ENCODE data around the gene ARL4D. TPM values are rescaled to one million over a fixed set of nuclear protein-coding genes. Genes with fewer than 3 reads are reported as not detected.

ARL4D gene
- total RNA-seq, 1 donor from 2014 or later, result 1.5 TPM

DNA sequence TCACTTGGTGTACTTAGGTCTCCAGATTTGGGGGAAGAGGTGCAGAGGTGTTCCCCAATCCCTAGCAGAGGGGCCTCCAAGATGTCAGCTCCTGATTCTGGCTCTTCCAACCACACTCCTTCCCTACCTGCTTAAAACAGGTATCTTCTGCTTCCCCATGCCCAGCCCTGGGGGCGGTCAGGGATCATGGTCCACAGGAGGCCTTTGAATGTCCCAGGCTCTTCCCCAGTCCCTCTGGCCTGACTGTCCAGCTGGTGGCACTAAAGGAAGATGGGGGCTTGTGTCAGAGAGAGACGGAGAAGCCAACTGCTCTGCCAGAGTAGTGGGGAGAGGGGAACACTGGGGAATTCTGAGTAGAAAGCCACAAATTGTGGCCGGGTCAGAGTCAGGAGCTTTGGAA, 3.8 kb downstream of the ARL4D start:
- TF ChIP-seq, protein P1, sequence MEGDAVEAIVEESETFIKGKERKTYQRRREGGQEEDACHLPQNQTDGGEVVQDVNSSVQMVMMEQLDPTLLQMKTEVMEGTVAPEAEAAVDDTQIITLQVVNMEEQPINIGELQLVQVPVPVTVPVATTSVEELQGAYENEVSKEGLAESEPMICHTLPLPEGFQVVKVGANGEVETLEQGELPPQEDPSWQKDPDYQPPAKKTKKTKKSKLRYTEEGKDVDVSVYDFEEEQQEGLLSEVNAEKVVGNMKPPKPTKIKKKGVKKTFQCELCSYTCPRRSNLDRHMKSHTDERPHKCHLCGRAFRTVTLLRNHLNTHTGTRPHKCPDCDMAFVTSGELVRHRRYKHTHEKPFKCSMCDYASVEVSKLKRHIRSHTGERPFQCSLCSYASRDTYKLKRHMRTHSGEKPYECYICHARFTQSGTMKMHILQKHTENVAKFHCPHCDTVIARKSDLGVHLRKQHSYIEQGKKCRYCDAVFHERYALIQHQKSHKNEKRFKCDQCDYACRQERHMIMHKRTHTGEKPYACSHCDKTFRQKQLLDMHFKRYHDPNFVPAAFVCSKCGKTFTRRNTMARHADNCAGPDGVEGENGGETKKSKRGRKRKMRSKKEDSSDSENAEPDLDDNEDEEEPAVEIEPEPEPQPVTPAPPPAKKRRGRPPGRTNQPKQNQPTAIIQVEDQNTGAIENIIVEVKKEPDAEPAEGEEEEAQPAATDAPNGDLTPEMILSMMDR (IDR thresholded peaks at IDR 0.05; ENCODE audit: insufficient read depth, low read length, poor library complexity, severe bottlenecking), result no peak
- no peaks in the 10 kb centered on the region for H3K36me3 ChIP-seq (ENCODE audit: control insufficient read depth, insufficient read depth, low read length)

DNA sequence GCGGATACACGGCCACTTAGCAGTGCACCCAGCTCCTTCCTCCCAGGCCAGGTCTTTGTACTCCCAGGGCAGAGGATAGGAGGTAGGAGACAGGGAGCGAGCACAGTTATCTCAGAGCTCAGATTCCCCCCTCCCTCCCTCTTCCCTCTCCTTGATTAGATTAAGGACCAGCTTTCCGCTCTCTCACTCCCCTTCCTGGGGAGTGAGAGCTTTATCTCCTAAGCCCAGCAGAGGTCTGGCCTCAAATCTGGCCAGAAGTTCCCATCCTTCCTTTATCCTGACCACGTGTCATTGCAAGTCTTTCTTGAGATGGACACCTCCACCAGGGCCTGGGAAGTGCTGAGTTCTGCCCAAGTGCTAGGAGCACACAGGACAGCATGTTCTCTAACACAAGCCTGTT, 5.1 kb downstream of the ARL4D start:
- no peaks in the 10 kb centered on the region for H3K36me3 ChIP-seq (ENCODE audit: control insufficient read depth, insufficient read depth, low read length)
- no peak for DNase-seq (ENCODE audit: low read depth)
- H3K4me3 ChIP-seq (ENCODE audit: low read depth, low read length), result no peak overlapping the region
- TF ChIP-seq, protein P1 (IDR thresholded peaks at IDR 0.05; ENCODE audit: insufficient read depth, low read length, poor library complexity, severe bottlenecking), result no peak
- no peaks in the 10 kb centered on the region for H3K27me3 ChIP-seq (ENCODE audit: control insufficient read depth, insufficient read depth, low read length)

More for the DNA sequence above, 3.8 kb downstream of the ARL4D start:
- DNase-seq (ENCODE audit: low read depth), result no peak
- Histone ChIP-seq H3K4me3 (ENCODE audit: low read depth, low read length) (no peak overlapping the region), H3K27me3 (ENCODE audit: control insufficient read depth, insufficient read depth, low read length) (no peaks in the 10 kb centered on the region)

DNA sequence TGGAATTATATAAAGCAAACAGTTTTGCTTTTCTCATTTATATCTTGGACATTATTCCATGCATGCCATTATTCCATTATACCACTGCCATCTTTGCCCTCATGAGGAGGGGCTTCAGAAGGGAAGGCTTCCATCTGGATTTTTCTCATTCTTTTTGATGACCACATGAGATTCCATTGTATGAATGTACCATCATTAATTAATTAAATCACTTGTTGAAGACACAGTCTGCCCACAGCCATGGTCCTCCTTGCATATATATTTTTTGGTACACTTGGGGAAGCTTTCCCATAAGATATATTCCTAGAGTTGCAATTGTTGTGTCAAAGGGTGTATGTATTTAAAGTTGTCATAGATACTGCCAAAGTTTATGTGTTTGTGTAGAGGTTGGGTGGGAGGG, 7.1 kb downstream of the ARL4D start:
- DNase-seq (ENCODE audit: low read depth), result no peak
- H3K4me3 ChIP-seq (ENCODE audit: low read depth, low read length), result no peak overlapping the region
- H3K27me3 ChIP-seq (ENCODE audit: control insufficient read depth, insufficient read depth, low read length), result no peaks in the 10 kb centered on the region
- TF ChIP-seq, protein P1 (IDR thresholded peaks at IDR 0.05; ENCODE audit: insufficient read depth, low read length, poor library complexity, severe bottlenecking), result no peak
- H3K36me3 ChIP-seq (ENCODE audit: control insufficient read depth, insufficient read depth, low read length), result no peaks in the 10 kb centered on the region

DNA sequence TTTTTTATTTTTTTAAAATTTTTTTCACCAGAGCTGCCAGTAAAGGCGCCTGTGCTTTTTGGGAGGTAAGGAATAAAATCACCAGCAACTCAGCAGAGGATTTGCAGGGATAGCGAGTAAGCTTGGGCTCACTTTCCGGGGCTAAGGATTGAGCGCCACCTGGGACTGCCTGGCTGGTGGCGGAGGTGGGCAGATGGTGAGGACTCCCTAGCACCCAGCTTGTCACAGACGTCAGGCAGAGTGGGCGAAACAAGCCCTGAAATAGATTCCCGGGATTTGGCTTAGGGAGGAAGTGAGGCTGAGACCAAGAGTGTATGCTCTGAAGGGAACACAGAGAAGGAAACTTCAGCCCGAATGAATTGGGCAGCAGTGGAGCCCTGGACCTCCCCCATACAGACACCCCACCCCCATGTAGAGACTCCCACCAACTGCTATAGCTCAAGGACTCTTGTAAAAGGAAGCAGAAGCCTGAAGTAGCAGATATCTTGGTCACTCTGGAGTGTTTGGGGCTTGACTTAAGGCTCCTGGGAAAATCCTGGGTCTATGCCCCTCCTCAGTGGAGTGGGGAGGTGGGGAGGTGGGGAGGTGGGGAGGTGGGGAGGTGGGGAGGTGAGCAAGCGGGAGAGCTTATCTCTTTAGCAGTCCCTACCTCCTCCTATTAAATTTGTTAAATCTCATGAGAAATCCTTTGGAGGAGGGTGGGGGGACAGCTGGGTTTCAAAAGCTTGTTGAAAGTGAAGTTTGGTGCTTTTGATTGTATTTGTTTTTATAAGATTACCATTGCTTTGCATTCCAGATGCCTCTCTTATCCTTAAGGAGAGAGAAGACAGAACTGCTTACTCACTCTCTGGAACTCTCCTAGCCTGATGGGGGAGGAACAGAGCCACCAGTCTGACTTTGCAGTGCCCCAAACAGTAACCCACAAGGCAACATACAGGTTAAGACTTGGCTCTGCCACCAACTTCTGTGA, 8.2 kb downstream of the ARL4D start:
- Histone ChIP-seq H3K27me3 (ENCODE audit: control insufficient read depth, insufficient read depth, low read length) (no peaks in the 10 kb centered on the region), H3K36me3 (ENCODE audit: control insufficient read depth, insufficient read depth, low read length) (no peaks in the 10 kb centered on the region), H3K4me3 (ENCODE audit: low read depth, low read length) (no peak overlapping the region)
- TF ChIP-seq, protein P1 (IDR thresholded peaks at IDR 0.05; ENCODE audit: insufficient read depth, low read length, poor library complexity, severe bottlenecking), result no peak
- no peak for DNase-seq (ENCODE audit: low read depth)

DNA sequence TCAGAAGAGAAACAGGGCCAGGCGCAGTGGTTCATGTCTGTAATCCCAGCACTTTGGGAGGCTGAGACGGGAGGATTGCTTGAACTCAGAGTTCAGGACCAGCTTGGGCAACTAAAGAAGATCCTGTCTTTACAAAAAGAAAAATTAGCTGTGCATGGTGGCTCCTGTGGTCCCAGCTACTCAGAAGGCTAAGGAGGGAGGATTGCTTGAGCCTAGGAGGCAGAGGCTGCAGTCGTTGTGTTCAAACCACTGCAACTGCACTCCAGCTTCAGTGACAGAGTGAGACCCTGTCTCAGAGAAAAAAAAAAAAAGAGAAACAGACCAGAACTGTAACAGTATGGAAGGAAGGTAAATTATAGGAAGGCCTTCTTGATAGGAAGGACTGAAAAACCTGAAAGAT, 10.3 kb downstream of the ARL4D start:
- TF ChIP-seq, protein P1 (IDR thresholded peaks at IDR 0.05; ENCODE audit: insufficient read depth, low read length, poor library complexity, severe bottlenecking), result no peak
- H3K36me3 ChIP-seq (ENCODE audit: control insufficient read depth, insufficient read depth, low read length), result no peaks in the 10 kb centered on the region
- DNase-seq (ENCODE audit: low read depth), result no peak
- H3K27me3 ChIP-seq (ENCODE audit: control insufficient read depth, insufficient read depth, low read length), result no peaks in the 10 kb centered on the region
- no peak overlapping the region for H3K4me3 ChIP-seq (ENCODE audit: low read depth, low read length)
